DOHH2 (cell line): ENCODE measurements around the gene NEU4.

ENCODE experiments used
- CTCF ChIP-seq: fragments of 200-600 bp; sonication (generic); IDR thresholded peaks from one replicate; pipeline ENCODE4 v1.5.1; 2014; ENCODE audit warnings: antibody characterized with exemption, mild to moderate bottlenecking, low read depth, low read length; ENCODE audit not compliant: poor library complexity, severe bottlenecking
- EZH2phosphoT487 ChIP-seq: fragments of 200-600 bp; sonication (generic); IDR thresholded peaks from 2 replicates; pipeline ENCODE4 v1.6.1; 2017; ENCODE audit warnings: borderline replicate concordance, mild to moderate bottlenecking, antibody characterized with exemption, low read length, moderate library complexity, mixed read lengths

- no peak for TF ChIP-seq CTCF
- TF ChIP-seq EZH2phosphoT487, result no peak
These were observed 5.9 kb downstream of the NEU4 start for GRCh38 chr2:241814643-241815476.
